HUDEP-2 (cell line): Measurements from ENCODE around the gene VWA2.
"Not testable (repeated sequence)": the region's sequence is repeated elsewhere in the genome, so short reads cannot be mapped to it uniquely, and the experiment has no call there.

ENCODE experiments used
- DNase-seq, 76 experiments: peaks; one replicate each; lab custom pipeline; 2025; ENCODE audit not compliant: unreplicated experiment in 76 of 76; lab: John Stamatoyannopoulos, UW

VWA2 gene

GRCh38 chr10:114313866-114314265 lies 74.8 kb downstream of the VWA2 start:
- DNase-seq: no peak

- DNase-seq: no peak
These were observed 76.7 kb downstream of the VWA2 start for GRCh38 chr10:114315566-114316420.

DNA sequence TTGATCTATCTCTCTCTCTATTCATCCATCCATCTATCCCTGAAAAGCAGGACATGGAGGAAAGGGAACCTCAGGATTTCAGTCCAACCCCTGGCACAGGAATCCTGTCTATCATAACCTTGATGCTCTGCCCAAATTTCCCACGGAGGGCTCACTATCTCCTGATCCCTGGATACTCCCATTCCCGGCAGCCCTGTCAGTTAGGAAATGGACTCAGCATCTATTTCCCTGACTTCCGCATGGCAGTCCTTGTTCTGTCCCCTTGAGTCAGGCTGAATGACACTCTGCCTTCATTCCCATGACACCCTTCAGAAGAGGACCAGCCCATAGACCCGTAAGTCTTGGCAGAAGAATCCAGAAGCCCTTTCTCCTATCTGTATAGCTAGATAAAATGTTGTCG lies 77.7 kb downstream of the VWA2 start:
- DNase-seq: no peak

GRCh38 chr10:114319406-114320248 lies 80.6 kb downstream of the VWA2 start:
- DNase-seq: no peak

GRCh38 chr10:114320249-114321116 lies 81.4 kb downstream of the VWA2 start:
- no peak for DNase-seq

GRCh38 chr10:114322344-114322743 lies 83.3 kb downstream of the VWA2 start:
- DNase-seq: no peak

- DNase-seq: no peak
These were observed 84.0 kb downstream of the VWA2 start for GRCh38 chr10:114323023-114323422.

- no peak for DNase-seq
These were observed 87.7 kb downstream of the VWA2 start for GRCh38 chr10:114326795-114327194.

DNA sequence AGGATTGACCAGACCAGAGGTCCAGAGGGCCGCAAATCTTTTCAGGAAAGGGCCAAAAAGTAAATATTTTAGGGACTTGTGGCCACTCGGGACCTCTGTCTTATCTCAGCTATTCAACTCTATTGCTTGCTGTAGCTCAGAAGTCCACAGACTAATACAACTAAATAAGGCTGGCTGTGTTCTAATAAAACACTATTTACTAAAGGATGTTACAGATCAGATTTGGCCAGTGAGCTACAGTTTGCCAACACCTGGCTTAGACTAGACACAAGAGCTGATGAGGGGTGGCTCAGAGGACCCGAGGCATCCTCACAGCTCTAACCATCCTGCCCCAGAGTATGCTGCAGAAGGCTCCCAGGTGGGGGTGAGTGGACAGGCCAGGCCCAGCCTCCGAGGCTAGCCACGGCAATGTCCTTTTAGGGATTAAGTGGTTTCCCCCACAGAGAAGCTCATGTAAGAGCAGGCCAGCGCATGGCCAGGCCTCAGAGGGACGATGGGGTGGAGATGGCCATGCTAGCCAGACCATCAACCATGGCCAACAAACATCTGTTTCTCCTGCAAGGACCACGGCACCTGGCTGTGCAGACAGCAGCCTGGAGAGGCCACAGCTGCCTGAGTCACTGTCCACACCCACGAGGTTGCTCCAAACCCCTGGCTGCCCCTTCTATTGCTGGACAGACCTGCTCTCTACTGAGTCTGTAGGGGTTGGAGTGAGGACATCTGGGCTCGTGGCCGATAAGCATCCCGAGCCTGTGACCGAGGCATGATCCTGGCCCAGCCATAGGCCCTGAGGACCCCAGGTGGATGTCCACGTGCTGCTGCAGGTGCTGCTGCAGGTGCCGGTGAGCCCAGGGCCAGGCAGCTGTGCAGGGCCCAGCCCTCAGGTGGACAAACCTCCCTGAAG lies 88.7 kb downstream of the VWA2 start:
- no peak for DNase-seq

- DNase-seq: no peak
These were observed 89.4 kb downstream of the VWA2 start for GRCh38 chr10:114328441-114328812.

- DNase-seq: no peak
These were observed 89.8 kb downstream of the VWA2 start for GRCh38 chr10:114328874-114329273.

- no peak for DNase-seq
These were observed 90.7 kb downstream of the VWA2 start for GRCh38 chr10:114329634-114330365.

- DNase-seq: no peak
These were observed 93.5 kb downstream of the VWA2 start for GRCh38 chr10:114332301-114333192.

- DNase-seq: not testable (repeated sequence)
These were observed 94.4 kb downstream of the VWA2 start for GRCh38 chr10:114333441-114333840.

- no peak for DNase-seq
These were observed 95.2 kb downstream of the VWA2 start for GRCh38 chr10:114334301-114334700.

GRCh38 chr10:114335614-114336013 lies 96.6 kb downstream of the VWA2 start:
- no peak for DNase-seq

DNA sequence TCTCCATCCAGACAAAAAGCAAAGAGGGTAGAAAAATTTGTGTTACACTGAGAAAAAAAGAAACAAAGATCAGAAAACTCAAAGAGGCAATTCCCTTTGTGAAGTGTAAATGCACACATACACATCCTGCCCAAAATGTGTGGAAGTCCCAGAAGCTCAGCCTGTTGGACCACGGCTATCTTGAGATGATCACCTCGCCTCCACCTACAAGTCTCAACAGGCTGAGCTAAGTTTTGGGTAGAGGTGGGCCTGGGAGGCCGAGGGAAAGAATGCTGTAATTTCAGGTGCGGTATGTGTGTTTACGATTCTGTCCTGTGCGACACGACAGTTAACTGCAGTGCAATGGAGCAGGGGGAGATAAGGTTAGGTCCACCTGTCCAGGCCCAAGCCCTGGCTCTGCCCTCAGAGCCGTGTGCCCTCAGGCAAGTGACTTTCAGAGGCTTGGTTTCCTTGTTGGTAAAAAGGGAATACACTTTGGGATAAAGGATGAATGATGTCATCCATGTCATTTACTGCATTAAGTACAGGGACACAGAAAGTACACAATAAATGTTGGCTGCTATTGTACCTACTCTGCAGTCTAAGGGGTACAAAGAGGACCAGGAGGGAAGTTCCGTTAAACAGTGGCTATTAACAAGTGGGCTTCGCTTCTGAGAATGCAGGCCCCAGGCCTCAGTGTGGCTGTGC lies 97.9 kb downstream of the VWA2 start:
- no peak for DNase-seq
